Endothelial cell (in vitro differentiated cells): Measurements from ENCODE around the gene CPAMD8. TPM values are rescaled to one million over a fixed set of nuclear protein-coding genes. Genes with fewer than 3 reads are reported as not detected.

ENCODE experiments used
- DNase-seq: peaks from one replicate; pipeline ENCODE4 v3.0.0; 2021; ENCODE audit warnings: low spot score
- H3K27ac Mint-ChIP-seq: one replicate; pipeline ENCODE4 v1.8.0; 2021; ENCODE audit warnings: mixed read lengths, inconsistent platforms; ENCODE audit not compliant: unreplicated experiment
- H3K27me3 Mint-ChIP-seq: one replicate; pipeline ENCODE4 v1.8.0; 2021; ENCODE audit warnings: mild to moderate bottlenecking, moderate library complexity, mixed read lengths, inconsistent platforms; ENCODE audit not compliant: unreplicated experiment
- H3K36me3 Mint-ChIP-seq: one replicate; pipeline ENCODE4 v1.8.0; 2021; ENCODE audit warnings: mild to moderate bottlenecking, low read depth, mixed read lengths, inconsistent platforms; ENCODE audit not compliant: unreplicated experiment
- H3K4me1 Mint-ChIP-seq: one replicate; pipeline ENCODE4 v1.8.0; 2021; ENCODE audit warnings: mild to moderate bottlenecking, mixed read lengths, inconsistent platforms; ENCODE audit not compliant: unreplicated experiment
- H3K4me3 Mint-ChIP-seq: one replicate; pipeline ENCODE4 v1.8.0; 2021; ENCODE audit warnings: mild to moderate bottlenecking, mixed read lengths, inconsistent platforms; ENCODE audit not compliant: unreplicated experiment
- H3K9me3 Mint-ChIP-seq: one replicate; pipeline ENCODE4 v1.8.0; 2021; ENCODE audit warnings: mixed read lengths, inconsistent platforms; ENCODE audit not compliant: unreplicated experiment
- total RNA-seq: library from RNA; stranded (reverse); fragmentation: NEBNext Ultra II Directional; extraction: Animal tissue kit (Norgen Biotek cat#: 25700); gene quantifications from one replicate; pipeline ENCODE4 v1.2.1, GENCODE V29; 2021; ENCODE audit not compliant: unreplicated experiment
- TF ChIP-seq, protein P1 (sequence below): fragments of 200-600 bp; sonication (generic); IDR thresholded peaks from one replicate; pipeline ENCODE4 v1.5.0; 2021; ENCODE audit warnings: antibody characterized with exemption; ENCODE audit not compliant: unreplicated experiment

CPAMD8 gene
- total RNA-seq, 1 donor from 2014 or later, result 4.8 TPM

- peaks cover 6% of the 10 kb centered on the region for H3K36me3 Mint-ChIP-seq
- no peaks in the 10 kb centered on the region for H3K4me1 Mint-ChIP-seq
- H3K9me3 Mint-ChIP-seq, result peaks cover 6% of the 10 kb centered on the region
- H3K27me3 Mint-ChIP-seq, result peaks cover 6% of the 10 kb centered on the region
- no peak overlapping the region for H3K4me3 Mint-ChIP-seq
- TF ChIP-seq, protein P1, sequence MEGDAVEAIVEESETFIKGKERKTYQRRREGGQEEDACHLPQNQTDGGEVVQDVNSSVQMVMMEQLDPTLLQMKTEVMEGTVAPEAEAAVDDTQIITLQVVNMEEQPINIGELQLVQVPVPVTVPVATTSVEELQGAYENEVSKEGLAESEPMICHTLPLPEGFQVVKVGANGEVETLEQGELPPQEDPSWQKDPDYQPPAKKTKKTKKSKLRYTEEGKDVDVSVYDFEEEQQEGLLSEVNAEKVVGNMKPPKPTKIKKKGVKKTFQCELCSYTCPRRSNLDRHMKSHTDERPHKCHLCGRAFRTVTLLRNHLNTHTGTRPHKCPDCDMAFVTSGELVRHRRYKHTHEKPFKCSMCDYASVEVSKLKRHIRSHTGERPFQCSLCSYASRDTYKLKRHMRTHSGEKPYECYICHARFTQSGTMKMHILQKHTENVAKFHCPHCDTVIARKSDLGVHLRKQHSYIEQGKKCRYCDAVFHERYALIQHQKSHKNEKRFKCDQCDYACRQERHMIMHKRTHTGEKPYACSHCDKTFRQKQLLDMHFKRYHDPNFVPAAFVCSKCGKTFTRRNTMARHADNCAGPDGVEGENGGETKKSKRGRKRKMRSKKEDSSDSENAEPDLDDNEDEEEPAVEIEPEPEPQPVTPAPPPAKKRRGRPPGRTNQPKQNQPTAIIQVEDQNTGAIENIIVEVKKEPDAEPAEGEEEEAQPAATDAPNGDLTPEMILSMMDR, result no peak
- no peak overlapping the region for H3K27ac Mint-ChIP-seq
- DNase-seq, result no peak
These were observed 104.6 kb downstream of the CPAMD8 start for GRCh38 chr19:16921766-16922591.

DNA sequence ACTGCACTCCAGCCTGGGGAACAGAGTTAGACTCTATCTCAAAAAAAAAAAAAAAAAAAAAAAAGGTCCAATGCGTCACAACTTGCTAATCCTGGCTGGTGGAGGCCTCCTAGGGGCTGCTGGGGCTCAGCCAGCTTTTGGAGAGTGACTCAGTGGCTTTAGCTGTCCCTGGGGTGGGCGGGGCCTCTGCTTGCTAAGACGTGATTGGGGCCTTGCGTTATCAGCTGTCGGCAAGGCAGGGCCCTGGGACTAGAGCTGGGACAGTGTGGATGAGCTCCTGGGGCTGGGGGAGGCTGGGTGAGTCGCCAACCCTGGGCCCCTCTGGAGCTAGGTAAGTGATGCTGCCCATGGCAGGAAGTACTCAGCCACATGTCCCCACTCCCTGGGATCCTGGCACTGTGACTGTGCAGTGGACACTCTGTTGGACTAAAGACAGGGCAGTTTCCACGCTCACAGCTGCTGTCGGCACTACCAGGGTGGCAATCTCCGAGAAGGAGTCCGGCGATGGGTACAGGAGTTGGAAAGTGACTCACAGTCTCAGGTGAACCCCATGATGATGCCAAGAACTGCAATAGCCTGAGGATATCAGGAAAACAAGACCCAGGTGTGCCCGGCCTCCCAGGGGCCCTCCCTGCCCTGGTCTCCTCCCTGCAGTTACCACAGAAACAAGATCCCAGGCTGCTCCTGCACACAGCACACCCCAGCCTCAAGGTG is 105.6 kb downstream of the CPAMD8 start:
- H3K4me3 Mint-ChIP-seq, result no peak overlapping the region

DNA sequence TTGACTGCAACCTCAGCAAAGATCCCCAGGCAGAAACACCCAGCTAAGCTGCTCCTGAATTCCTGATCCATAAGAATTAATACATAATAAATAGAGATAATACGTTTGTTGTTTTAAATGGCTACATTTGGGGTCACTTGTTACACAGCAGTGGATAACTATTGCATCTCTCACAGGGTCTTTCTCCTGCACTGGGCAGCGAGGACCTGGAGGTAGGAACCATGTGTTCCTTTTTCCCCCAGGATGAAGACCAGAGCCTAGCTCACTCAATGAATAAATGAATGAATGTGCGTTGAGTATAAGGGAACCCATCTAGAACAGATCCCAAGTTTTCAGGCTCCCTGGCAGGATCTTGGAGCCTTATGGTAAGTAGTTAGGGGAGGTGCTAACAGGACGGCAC is 107.1 kb downstream of the CPAMD8 start:
- no peak overlapping the region for H3K4me3 Mint-ChIP-seq
- peaks cover 6% of the 10 kb centered on the region for H3K27me3 Mint-ChIP-seq
- H3K4me1 Mint-ChIP-seq, result no peaks in the 10 kb centered on the region
- H3K27ac Mint-ChIP-seq, result no peak overlapping the region
- TF ChIP-seq, protein P1, result no peak
- peaks cover 4% of the 10 kb centered on the region for H3K9me3 Mint-ChIP-seq
- no peak for DNase-seq
- no peaks in the 10 kb centered on the region for H3K36me3 Mint-ChIP-seq

More for the DNA sequence above, 105.6 kb downstream of the CPAMD8 start:
- peaks cover 4% of the 10 kb centered on the region for H3K36me3 Mint-ChIP-seq
- no peaks in the 10 kb centered on the region for H3K9me3 Mint-ChIP-seq
- no peaks in the 10 kb centered on the region for H3K4me1 Mint-ChIP-seq
- DNase-seq, result no peak
- H3K27me3 Mint-ChIP-seq, result peaks cover 6% of the 10 kb centered on the region
- TF ChIP-seq, protein P1, result no peak
- no peak overlapping the region for H3K27ac Mint-ChIP-seq

DNA sequence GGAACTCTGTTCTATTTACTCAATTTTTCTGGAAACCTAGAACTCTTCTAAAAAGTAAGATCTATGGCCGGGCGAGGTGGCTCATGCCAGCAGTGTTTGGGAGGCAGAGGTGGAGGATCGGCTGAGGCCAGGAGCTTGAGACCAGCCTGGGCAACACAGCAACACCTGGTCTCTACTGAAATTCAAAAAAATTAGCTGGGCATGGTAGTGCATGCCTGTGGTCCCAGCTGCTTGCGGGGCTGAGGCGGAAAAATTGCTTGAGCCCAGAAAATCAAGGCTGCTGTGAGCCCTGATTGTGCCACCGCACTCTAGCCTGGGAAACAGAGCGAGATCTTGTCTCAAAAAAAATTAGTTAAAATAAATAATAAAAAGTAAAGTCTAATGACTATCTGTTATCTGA is 109.2 kb downstream of the CPAMD8 start:
- Mint-ChIP-seq H3K27ac (no peak overlapping the region), H3K4me1 (no peaks in the 10 kb centered on the region), H3K4me3 (no peak overlapping the region), H3K36me3 (peaks cover 10% of the 10 kb centered on the region), H3K9me3 (peaks cover 14% of the 10 kb centered on the region), H3K27me3 (peaks cover 3% of the 10 kb centered on the region)
- no peak for DNase-seq
- TF ChIP-seq, protein P1, result no peak

GRCh38 chr19:16915734-16916133 is 110.9 kb downstream of the CPAMD8 start:
- Mint-ChIP-seq H3K4me1 (no peaks in the 10 kb centered on the region), H3K4me3 (no peak overlapping the region), H3K9me3 (peaks cover 14% of the 10 kb centered on the region), H3K36me3 (peaks cover 10% of the 10 kb centered on the region), H3K27me3 (peaks cover 4% of the 10 kb centered on the region), H3K27ac (no peak overlapping the region)
- DNase-seq, result no peak
- TF ChIP-seq, protein P1, result no peak
